GM19467 (cell line): ENCODE results near the gene SPATA20.

ENCODE experiments used
- ATAC-seq: cut with Tn5 transposase; IDR thresholded peaks from one replicate; pipeline ENCODE4 v1.9.1; 2021; ENCODE audit warnings: mild to moderate bottlenecking, moderate library complexity; ENCODE audit not compliant: unreplicated experiment

Gene SPATA20

DNA sequence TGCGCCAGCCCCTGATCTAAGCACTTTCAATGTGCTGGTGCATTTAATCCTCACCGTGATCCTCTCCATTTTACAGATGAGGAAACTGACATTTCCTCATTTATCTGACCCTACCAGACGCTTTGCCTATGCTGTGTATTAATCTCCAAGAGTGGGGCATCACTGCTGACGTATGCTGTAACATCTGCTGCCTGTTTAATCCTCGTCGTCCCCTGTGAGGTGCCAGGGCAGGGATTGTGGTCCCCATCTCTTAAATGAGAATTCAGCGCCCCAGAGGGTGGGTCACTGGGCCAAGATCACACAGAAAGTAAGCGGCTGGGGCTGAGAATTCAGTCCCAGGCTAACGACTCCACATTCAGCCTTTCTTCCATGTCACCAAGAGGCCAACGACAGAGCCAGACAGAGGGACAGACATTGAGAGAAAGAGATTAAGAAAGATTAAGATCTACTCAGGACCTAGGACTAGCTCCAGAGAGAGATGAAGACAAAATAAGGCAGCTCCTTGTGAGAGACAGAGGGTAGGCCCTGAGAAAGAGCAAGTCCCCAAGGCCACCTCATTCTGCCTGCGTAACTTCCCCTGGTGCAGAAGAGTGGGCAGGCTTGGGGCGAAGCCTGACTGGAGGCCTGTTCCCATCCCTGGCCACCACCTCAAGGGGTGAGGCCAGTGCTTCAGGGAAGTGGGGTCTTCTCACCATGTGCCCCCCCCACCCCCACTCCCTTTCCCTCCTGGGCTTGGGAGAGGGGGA, 27.1 kb downstream of the SPATA20 start:
- no peak for ATAC-seq

DNA sequence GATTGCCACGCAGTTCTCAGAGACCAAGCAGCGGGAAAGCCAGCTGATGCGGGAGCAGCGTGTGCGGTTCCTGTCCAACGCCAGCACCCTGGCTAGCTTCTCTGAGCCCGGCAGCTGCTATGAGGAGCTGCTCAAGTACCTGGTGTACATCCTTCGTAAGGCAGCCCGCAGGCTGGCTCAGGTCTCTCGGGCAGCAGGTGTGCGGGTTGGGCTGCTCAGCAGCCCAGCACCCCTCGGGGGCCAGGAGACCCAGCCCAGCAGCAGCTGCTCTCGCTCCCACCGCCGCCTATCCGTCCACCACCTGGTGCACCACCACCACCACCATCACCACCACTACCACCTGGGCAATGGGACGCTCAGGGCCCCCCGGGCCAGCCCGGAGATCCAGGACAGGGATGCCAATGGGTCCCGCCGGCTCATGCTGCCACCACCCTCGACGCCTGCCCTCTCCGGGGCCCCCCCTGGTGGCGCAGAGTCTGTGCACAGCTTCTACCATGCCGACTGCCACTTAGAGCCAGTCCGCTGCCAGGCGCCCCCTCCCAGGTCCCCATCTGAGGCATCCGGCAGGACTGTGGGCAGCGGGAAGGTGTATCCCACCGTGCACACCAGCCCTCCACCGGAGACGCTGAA, 28.7 kb downstream of the SPATA20 start:
- ATAC-seq = no peak

- no peak for ATAC-seq
Measured at GRCh38 chr17:50576864-50577263, 29.9 kb downstream of the SPATA20 start.

GRCh38 chr17:50577451-50577954, 30.5 kb downstream of the SPATA20 start:
- ATAC-seq = no peak

GRCh38 chr17:50578173-50578572, 31.2 kb downstream of the SPATA20 start:
- no peak for ATAC-seq

DNA sequence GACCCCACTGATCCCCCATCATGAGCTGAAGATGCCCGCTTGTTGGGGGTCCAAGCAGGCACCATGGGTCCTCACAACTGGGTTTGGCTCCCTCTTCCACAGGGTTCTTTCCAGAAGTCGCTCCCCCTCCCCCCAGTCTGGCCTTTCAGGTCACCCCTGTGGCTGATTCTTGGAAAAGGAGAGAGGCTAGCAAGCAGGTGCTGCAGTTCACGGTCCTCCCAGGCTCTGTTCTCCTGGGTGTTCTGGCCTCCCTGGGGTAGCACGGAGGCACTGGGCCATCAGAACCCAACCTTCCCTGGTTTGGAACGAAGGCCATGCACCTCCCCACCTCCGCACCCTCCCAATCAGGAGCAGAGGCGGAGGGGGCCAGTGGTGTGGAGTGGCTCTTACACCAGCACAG, 32.4 kb downstream of the SPATA20 start:
- no peak for ATAC-seq

DNA sequence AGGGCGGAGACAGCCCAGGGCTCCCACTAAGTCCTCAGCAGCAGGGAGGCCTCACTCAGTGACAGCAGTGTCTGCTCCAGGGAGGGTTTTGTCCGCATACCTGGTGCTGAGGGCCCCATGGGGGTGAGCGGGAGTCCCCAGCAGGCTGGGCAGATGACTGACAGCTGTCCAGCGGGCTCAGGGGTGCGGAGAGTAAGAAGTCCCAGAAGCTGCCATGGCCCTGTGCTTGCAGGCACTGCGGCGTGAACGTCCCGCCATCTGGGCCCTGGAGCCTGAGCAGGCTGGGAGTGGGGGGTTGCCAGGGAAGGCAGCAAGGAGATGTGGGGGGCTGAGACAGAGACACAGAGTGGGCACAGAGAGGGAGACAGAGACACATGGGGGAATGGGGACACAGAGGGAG, 33.7 kb downstream of the SPATA20 start:
- ATAC-seq = no peak

DNA sequence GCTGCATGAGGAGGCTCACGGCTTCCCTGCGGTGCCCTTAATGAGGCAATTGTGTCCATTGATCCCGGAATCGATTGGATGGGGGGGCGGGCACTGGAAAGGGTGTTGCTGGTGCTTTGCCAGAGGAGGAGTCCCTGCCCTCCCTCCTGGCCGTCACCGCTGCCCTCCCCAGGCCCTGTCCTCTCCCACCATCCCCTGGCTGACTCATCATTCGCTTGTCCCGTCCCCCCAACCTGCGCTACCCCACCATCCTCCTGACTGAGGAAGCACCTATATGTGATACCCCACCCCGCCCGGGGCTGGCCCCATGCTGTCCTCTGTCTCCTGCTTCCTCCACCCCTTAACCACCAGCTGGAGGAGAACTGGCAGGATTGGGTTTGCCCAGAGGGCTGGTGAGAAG, 34.3 kb downstream of the SPATA20 start:
- ATAC-seq = no peak

GRCh38 chr17:50582741-50583140, 35.8 kb downstream of the SPATA20 start:
- no peak for ATAC-seq

DNA sequence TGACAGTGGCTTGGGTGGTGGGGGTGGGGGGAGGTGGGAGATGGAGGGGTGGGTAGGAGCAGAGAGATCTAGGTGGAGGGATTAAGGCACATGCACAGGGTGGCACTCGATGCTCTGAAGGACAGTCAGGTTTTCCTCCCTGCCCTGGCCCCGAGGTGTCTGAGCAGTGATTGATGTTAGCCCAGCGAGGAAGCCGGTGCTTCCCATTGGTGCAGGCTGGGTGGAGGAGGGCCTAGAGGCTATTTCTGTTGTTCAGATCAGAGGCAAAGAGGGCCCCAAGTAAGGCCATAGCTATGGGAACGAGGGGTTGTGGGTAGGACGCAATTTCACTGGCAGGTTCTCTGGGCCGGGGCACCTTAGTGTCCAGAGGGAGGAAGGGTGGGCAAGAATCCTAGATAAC, 36.7 kb downstream of the SPATA20 start:
- no peak for ATAC-seq

GRCh38 chr17:50584116-50584515, 37.1 kb downstream of the SPATA20 start:
- ATAC-seq = no peak

GRCh38 chr17:50584749-50585148, 37.8 kb downstream of the SPATA20 start:
- ATAC-seq = no peak

DNA sequence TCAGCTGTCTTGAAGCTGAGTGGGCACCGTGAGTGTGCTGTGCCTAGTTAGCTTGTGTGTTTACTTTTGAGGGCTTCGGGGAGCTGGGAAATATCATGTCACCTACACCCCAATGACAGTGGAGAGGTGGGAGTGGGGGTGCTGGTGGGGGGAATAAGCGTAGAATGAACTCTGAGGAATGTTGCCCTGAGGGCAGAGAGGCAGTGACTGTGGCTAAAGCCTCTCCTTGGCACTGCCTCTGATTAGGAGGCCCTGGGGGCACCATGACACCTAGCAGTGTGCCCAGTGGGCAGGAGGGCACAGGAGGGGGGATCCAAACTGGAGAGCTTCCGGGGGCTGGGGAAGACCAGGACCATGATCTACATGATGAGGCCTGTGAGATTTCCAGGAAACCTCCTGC, 38.4 kb downstream of the SPATA20 start:
- ATAC-seq = no peak

GRCh38 chr17:50585891-50586290, 38.9 kb downstream of the SPATA20 start:
- no peak for ATAC-seq

- ATAC-seq = no peak
Measured at GRCh38 chr17:50586421-50587247, 39.7 kb downstream of the SPATA20 start.

DNA sequence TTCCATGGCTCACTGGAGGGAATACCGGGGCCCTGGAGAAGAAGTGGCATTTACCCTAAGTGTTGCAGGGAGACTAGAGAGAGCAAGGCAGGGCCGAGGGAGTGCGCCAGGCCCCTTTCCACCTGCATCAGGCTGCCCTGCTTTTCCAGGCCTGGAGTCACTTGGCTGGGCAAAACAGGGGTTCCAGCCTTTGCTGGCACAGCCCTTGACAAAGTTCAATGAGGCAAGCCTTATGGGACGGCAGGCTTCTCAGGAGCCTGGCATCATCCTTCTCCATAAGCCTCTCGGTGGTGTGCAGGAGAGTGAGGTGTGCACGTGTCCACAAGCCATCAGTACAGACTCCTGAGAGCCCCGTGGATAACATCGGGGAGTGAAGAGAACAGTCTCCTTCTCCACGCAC, 40.6 kb downstream of the SPATA20 start:
- no peak for ATAC-seq

DNA sequence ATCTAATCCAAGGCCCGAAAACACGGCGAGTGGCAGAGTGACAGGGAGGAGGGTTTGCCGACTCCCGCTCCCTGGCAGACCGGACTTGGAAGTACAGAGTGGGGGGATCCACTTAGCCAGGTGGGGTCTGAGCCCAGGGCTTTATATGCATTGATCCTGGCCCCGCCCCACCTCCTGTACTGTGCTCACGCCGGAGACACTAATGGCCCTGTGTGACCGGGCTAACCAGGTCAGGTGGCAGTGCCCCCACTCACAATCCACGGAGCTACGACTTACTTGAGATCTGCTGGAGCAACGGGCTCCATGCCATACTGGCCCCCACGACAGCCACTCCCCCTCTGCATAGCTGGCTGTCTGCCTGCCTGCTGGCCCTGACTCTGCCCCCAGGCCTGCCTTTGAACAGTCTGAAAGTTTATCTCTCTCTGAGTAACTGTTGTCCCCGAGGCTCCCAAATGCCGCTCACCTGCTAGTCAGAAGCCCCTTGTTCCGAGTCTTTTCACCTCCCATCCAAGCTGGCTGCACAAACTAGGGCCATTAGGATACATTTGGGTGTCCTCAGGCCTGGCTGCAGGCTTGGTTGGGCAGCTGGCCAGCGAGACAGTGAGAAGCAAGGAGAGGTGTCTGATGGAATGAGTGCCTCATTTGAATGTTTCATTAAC, 41.5 kb downstream of the SPATA20 start:
- no peak for ATAC-seq

- ATAC-seq = no peak
Measured at GRCh38 chr17:50589095-50589705, 42.2 kb downstream of the SPATA20 start.

GRCh38 chr17:50590946-50591737, 44.2 kb downstream of the SPATA20 start:
- no peak for ATAC-seq

- no peak for ATAC-seq
Measured at GRCh38 chr17:50593321-50593720, 46.3 kb downstream of the SPATA20 start.
